SK-MEL-5 (cell line): ENCODE measurements around the gene TMEM272. TPM values are rescaled to one million over a fixed set of nuclear protein-coding genes. Genes with fewer than 3 reads are reported as not detected.
"Not testable (repeated sequence)": the region's sequence is repeated elsewhere in the genome, so short reads cannot be mapped to it uniquely, and the experiment has no call there.

Experiments used
- DNase-seq: peaks from one replicate; pipeline ENCODE4 v3.0.0-alpha.2; 2016; ENCODE audit warnings: low read depth, low spot score
- in situ Hi-C: cut with HindIII; loops from 2 replicates; pipeline ENCODE4 v1.10.0; 2016; ENCODE audit warnings: low sequenced_read_pairs, high pct_unique_total_duplicates, low pct_unique_long_range_greater_than_20kb
- total RNA-seq: library from RNA; depleted of rRNA; stranded (reverse); fragments of >200 nt; shearing (Covaris generic); gene quantifications from 2 replicates; pipeline ENCODE4 v1.2.3, GENCODE V29; 2014

The TMEM272 gene
- total RNA-seq, 1 experiment from 2014 or later: 1.2 TPM

DNA sequence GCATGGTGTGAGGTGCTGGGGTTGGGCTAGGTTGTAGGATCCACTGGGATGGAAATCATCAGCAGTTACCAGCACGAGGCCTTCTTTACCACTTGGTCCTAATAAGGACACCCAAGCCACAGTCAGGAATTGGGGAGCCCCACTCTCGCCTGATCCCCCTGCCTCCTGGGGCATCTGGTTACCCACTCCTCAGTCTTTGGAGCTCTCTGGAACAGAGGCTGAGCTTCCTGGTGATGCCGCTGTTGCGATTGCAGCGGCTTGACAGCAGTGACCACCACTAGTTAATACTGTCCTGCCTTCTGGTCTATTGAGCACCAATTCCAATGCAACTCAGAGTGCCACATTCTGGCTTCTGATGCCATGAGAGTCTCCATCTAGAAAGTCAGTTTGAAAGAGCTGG is 13.5 kb downstream of the TMEM272 start:
- in situ Hi-C loops: no loop called here
- no peak for DNase-seq

DNA sequence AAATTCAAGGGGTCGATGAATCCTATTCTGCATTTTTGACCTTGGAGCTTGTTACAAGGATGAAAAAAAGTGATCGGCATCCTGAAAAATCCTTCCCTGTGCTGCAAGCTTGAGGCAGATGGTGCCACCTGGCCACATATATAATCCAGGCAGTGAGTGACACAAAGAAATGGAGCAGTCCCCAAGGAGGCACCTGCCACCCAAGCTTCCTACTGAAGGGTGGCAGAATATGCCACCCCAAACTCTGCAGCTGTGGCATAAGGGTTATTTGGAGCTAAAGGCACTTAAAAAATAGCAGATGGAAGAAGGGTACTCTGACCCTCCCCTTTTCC is 15.4 kb downstream of the TMEM272 start:
- in situ Hi-C loops: no loop called here
- DNase-seq: no peak

DNA sequence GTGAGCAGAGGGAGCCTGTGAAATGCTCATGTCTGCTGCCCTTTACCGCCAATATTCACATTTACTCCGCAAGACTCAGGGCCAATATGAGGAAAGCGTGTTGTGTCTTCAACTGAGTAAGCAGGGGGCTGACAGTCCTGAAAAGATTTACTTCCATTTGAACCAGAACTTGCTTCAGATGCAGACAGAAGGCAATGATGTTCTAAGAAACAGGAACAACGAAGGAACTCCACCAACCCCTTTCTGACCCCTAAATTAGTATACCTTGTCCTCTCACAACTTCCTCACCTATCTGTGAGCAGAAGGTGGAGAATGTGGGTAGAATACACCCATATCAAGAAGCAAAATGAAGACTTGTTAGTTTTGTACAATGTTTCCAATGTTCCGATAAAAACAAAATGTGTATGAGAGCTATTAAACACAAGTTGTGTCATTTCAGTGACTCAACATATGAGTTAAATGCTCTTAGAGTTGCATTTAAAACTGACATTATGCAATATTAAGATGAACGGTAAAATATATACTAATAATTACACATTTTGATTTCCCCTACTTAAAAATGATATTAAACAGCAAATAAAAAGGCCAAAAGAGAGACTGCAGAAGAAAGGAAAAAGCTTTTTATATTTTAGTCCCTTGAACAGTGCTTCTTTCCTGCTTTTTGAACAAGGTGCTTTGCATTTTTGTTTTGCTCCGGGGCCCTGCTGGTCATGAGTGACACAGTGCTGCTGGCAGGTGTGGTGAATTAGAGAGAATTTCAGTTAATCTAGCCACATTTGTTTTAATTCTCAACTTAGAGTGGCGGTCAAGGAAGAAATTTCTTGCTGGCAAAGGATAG is 16.0 kb downstream of the TMEM272 start:
- in situ Hi-C loops: no loop called here
- DNase-seq: no peak

DNA sequence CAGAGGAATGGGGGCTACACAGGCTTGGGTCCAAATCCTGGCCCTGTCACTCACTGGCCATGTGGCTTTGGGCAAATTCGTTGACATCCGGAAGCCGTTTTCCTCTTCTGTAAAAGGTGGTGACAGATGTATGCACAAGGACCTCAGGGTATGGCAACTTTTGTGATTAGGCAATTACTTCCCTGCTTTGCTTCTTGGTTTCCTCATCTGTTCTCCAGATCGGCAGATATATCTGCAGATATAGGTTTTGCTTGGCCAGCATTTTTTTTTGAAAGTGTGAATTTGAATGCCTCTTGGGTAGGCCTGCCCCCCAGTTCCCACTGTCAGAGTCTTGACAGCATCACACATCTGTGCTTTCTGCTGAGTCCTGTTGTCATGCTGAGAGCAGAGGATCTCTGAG is 17.7 kb downstream of the TMEM272 start:
- in situ Hi-C loops: no loop called here
- no peak for DNase-seq

DNA sequence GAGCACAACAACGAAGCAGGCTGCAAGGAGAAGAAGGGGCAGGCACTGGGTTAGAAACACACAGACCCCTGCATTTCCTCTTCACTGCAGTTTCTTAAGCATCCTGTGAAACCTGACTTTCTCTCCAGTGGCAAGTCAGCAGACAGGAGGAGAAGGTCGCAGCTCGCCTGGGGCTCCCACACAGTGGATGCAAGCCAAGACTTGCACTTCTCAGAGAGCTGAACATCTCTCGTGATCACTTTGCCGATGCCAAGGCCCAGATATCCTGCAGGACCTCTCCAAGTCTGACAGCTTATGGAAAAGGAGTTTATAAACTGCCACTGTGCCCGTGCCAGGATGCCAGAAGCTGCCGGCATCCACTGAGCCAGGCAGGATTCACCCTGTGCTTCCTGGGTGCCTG is 18.4 kb downstream of the TMEM272 start:
- DNase-seq: peak; percentile 98
- in situ Hi-C loops: no loop called here

DNA sequence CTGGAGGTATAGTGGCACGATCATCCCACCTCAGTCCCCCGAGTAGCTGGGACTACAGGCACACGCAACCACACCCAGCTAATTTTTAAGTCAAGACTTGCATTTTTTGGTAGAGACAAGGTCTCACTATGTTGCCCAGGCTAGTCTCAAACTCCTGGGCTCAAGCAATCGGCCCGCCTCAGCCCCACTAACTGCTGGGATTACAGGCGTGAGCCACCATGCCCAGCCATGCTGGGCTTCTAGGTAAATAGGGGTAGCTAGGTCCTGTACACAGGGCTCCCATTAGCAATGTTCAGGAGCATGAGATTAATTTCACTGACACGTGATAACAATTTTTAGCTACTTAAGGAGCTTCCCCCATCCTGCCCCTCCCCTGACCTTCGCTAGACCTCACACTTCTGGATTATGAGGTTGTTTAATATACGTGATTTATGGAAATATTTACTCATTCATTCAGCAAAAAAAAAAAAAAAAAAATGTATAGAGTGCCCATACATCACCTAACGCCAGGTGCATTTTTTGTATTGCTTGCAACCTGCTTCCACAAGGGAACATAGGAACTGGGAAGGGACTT is 19.2 kb downstream of the TMEM272 start:
- in situ Hi-C loops: no loop called here
- peak; percentile 30 for DNase-seq

DNA sequence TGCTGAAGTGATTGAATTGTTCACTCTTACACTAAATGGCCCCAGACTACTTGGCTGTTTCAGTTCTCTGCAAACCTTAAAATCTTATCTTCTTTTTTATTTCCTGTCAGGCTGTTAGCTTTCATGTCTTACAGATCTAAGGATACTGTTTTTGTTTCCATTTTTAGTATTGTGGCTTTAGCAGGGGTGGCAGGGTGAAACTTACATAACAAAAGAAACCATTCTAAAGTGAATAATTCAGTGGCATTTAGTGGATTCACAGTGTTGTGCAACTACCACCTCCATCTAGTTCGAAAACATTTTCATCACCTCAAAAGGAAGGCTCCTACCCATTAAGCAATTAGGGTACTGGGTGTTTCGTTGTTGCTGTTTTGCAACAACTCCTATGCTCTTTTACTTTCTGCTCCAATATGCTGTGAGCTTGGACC is 19.8 kb downstream of the TMEM272 start:
- DNase-seq: peak; percentile 51
- in situ Hi-C loops: no loop called here

DNA sequence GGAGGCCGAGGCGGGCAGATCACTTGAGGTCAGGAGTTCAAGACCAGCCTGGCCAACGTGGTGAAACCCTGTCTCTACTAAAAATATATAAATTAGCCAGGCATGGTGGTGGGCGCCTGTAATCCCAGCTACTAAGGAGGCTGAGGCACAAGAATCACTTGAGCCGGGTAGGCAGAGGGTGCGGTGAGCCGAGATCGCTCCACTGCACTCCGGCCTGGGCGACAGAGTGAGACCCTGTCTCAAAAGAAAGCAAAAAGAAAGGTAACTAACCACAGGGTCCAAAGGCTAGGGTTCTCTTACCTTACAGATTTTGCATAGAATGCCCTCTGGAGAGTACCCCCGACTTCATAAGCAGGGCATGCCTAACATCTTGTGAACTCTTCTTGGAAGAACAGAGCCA is 20.3 kb downstream of the TMEM272 start:
- DNase-seq, in situ Hi-C loops: not testable (repeated sequence)

DNA sequence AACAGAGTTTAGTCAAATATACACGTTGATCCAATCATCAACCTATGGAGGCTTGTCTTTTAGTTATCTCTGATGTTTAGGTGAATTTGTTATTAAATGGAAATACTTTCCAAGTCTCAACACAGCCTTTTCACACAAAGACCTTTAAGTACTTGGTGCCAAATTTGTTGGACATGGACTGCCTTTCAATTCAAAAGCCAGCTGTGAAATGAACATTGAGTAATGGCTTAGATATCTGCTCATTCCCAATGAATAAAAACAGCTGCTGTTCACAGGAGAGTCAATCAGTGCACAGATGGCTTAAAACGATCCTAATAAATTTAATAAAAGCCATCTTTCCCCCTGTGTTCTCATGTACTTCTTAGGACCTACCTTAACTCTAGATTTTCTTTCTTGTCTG is 21.1 kb downstream of the TMEM272 start:
- in situ Hi-C loops: no loop called here
- DNase-seq: no peak

DNA sequence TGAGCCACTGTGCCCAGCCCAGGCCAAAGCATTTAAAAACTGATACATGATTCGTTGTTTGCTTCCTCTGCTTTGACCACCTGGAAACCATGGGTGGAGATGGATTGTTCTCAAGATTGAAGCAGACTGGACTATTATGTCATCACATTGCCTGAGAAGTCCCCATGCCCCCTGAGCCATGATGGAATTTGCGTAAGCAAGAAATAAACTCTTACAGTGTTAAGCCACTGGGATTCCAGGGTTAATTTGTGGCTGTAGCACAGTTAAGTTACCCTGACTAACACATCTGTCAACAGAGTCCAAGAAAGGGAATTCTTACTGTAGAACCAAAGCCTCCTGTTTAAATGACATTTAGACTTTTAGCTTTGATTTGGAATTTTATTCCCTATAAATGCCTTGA is 21.6 kb downstream of the TMEM272 start:
- in situ Hi-C loops: no loop called here
- no peak for DNase-seq

DNA sequence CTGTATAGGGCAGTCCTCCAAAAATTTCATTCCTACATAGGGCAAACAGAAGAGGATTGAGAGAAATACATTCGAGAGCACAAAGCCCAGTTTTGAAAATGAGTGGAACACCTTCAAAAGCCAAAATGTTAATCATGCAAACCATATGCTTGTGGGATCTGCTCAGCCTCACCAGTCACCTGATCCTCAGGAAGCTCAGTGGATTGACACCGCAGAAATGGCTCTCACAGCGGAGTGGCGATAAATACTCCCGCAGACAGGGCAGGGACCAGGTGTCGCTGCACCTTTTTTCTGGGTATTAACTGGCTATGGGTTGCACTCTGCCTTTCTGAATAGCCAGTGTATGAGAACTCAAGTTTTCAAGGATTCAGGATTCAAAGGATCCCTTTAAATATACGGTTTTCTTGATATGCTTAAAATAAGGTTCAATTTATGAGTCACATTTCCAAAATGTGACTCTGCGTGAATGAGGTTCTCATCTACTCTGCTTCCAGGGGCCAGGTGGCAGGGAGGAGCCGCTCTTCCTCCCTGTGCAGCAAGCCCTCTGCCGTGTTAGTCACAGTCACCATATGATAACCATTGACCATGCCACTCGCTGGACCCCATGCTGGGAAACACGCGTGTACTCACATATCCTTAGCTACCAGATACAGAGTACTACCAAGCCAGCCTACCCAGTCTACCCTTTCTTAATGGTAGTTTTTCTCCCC is 22.7 kb downstream of the TMEM272 start:
- in situ Hi-C loops: no loop called here
- no peak for DNase-seq

DNA sequence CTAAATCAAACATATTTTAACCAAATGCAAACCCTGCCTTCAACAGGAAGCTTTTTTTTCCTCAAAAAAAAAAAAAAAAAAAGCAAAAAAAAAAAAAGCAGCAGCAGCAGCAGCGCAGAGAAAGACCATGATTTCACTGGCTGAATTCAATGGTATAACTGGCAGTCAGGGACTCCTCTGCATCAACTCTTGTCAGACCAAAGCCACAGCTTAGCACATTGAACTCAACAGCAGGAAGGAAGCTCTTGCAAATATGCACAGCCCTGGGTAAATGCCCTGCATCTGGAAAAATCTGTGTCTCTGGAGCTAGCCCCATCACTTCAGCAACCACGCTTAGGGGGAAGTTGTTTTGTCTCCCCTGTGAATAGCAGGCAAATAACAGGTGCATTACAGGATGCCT is 23.4 kb downstream of the TMEM272 start:
- DNase-seq: no peak
- in situ Hi-C loops: no loop called here

DNA sequence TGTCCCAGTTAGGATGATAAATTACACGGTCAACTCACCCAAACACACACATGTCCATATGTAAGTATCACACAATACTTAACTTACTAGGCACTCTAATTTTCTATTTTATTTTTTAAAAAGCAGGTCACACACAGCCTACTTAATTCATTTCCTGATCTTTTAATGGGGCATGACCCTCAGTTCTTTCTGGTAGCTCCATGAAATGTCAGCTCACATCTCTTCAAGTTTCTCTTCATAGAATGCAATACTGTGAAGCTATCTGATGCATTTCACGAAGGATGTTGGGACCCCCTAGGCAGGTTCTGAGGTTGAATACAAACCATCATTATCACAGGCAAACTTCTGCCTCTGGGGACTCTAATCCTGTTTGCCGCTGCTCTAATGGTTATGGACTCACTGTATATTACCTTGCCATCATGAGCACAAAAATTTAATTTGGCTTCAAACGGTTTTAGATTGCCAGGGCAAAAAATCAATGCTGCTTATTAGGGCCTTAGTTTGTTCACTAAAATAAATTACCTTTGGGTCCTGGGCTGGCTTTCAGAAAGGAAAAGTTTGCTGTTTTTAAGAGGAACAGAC is 24.9 kb downstream of the TMEM272 start:
- DNase-seq: no peak
- in situ Hi-C loops: no loop called here

DNA sequence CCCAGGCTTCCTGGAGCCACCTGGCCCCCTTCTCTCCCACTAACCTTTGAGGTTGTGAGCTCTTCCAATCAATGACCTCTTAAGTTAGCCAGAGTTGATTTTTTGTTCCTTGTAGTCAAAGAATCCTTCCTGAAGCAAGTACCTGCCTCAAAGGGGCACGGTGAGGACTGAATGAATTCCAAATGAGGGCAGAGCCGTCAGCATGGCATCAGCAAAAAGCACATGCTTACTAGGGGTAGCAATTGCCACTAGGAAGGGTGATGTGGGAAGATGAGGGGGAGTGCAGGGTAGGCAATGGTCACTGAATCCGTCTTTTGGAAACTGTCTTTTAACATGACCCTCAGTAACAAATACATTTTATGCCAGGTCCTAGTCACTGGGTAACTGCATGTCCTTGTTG is 25.4 kb downstream of the TMEM272 start:
- in situ Hi-C loops: no loop called here
- no peak for DNase-seq

DNA sequence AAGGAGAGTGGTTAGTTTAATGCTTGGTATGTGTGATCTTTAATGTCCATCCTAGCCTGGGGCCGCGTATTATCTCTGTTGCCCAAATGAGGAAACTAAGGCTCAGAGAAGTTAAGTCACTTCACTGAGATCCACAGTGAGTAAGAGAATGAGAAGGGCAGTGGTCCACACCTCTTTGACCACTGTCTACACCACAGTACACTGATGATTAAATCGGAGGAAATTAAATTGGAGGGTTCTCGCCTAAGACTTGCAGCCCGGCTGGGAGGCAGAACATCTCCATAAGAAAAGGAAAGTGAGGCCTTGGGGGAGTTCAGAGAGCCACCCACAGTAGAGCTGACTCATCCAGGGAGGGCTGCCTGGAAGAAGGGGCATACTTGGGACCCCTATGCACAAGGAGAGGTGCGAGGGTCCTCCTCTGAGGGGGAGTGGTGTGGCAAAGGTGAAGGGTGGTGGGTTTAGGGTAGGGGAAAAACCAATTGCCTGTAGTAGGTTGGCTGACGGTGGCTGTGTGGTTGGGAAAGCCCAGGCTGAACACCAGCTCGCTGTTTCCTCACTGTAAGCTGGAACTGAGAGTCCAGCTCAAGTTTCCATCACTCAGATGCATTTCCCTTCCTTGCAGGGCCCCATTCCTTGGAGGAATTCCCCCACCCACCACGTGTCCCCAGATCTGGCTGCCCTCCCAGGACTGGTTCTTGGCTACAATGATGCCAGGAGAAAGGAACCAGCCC is 26.0 kb downstream of the TMEM272 start:
- no peak for DNase-seq
- in situ Hi-C loops: no loop called here

DNA sequence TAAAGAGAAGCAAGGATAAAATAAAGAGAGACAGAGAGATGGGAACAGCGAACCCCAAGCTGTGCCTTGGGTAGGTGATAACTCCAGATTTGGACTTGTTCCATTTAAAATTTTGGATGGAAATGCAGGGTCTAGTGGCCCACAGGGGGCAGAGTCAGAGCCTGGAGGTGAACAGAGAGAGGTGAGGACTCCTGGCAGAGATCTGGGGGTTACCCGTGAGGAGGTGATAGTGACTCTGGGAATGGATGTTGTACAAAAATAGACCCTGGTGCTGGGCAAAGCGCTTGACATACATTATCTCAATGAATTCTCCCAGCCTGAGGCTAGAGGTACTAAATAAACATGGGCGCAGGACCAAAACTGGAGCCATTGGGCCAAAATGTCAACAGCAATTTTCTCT is 26.7 kb downstream of the TMEM272 start:
- no peak for DNase-seq
- in situ Hi-C loops: no loop called here

DNA sequence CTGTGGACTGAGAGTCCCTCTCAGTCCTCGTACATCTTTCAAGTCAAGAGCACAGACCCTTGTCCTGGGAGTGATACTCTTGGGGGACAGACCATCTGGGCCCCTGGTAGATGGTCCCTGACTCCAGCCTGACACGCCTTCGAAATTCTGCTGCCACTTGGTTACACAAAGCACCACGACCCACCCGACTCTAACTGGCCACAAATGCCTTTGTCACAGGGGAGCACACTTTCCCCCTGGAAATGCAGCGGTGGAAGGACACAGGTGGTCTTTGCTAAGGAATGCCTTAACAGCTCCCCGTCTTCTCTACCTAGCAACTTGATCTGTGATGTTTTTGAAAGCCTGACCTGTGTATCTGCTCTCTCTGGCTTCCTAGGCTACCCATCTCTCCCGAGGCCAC is 27.3 kb downstream of the TMEM272 start:
- in situ Hi-C loops: no loop called here
- DNase-seq: no peak
